Measurements from ENCODE around the gene CACNA1F.

CACNA1F gene

DNA sequence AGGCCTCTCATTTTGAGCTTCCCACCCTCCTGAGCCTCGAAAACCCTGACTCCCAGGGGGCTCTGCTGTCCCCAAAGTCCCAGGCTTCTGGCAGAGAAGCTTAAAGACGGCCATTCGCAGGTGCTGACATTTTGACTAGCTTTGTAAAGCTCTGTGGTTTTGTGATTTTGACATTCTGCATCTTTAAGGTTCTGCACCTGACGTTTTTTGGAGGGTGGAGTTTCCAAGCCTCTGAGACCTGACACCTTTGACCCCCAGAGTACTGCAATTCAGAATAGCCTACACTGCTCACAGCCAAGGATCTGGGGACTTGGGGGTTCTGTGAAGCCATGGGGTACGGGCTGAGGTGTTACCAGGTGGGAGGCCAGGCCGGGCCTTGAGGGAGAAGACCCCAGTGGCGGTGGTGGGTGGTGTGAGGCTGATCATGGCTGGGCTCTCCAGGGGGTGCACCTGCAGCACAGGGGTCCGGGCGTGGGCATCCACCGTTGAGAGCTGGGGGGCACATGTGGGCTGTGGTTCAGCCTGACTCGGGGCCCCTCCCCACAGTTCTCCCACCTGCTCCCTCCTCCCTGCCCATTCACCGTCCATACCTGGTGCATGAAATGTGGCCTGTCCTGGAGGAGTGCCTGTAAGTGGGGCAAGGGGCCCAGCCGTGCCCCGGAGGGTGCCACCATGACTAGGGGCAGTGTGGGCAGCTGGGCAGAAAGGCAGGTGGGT, 24.1 kb upstream of the CACNA1F start:
- TF ChIP-seq, protein P1, sequence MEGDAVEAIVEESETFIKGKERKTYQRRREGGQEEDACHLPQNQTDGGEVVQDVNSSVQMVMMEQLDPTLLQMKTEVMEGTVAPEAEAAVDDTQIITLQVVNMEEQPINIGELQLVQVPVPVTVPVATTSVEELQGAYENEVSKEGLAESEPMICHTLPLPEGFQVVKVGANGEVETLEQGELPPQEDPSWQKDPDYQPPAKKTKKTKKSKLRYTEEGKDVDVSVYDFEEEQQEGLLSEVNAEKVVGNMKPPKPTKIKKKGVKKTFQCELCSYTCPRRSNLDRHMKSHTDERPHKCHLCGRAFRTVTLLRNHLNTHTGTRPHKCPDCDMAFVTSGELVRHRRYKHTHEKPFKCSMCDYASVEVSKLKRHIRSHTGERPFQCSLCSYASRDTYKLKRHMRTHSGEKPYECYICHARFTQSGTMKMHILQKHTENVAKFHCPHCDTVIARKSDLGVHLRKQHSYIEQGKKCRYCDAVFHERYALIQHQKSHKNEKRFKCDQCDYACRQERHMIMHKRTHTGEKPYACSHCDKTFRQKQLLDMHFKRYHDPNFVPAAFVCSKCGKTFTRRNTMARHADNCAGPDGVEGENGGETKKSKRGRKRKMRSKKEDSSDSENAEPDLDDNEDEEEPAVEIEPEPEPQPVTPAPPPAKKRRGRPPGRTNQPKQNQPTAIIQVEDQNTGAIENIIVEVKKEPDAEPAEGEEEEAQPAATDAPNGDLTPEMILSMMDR (conservative IDR thresholded peaks at IDR 0.05): no peak
- TF ChIP-seq ZFX (IDR thresholded peaks at IDR 0.05): no peak

DNA sequence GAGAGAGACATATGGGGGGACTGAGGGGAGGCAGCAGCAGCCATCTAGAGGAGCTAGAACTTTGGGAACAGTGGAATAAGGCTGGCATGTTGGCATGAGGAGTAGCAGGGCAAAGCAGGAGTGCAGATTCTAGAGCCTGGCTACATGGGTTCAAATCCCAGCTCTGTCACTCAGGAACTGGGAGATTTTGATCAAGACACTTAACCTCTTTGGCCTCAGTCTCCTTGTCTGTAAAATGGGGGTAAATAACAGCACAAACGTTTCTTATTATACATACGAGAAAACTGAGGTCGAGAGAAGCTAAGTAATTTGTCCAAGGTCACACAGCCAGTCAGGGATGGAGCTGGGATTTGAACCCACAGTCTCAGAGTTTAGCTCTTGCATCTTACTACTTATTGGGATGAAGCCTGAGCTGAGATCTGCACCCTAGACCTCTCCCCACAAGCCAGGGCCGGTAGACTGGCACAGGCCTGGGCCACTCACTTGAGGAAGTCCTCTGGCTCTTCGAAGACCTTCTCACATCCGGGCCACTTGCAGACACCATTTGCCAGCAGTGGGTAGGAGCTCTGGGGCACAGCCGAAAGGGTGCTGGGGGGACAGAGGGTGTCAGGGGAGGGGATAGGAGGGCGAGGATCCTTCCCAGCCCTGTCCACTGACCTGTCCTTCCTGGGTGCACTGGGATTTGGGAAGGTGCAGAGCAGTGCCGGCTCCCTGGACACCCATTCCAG, 23.3 kb upstream of the CACNA1F start:
- TF ChIP-seq ZFX (IDR thresholded peaks at IDR 0.05): no peak
- TF ChIP-seq, protein P1 (conservative IDR thresholded peaks at IDR 0.05): no peak
- no peak overlapping the region for H3K27ac ChIP-seq

More for the DNA sequence above, 24.1 kb upstream of the CACNA1F start:
- H3K27ac ChIP-seq: no peak overlapping the region

DNA sequence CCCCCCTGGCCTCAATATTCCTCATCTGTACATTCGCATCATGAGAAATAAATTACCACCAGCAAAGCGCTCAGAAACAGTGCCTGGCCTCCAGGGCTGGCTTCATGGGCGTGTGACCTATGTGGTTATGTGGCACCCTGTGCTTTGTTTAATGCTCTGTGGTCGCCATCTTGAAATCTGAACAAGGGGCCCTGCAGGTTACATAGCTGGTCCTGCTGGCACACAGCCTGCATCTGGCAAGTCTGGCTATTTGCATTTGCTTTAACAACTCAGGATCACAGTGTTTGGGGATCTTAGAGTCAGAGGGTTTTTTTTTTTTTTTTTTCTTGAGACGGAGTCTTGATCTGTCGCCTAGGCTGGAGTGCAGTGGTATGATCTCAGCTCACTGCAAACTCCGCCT, 21.5 kb upstream of the CACNA1F start:
- H3K27ac ChIP-seq: no peak overlapping the region
- TF ChIP-seq, protein P1 (conservative IDR thresholded peaks at IDR 0.05): no peak
- no peak for TF ChIP-seq ZFX (IDR thresholded peaks at IDR 0.05)

DNA sequence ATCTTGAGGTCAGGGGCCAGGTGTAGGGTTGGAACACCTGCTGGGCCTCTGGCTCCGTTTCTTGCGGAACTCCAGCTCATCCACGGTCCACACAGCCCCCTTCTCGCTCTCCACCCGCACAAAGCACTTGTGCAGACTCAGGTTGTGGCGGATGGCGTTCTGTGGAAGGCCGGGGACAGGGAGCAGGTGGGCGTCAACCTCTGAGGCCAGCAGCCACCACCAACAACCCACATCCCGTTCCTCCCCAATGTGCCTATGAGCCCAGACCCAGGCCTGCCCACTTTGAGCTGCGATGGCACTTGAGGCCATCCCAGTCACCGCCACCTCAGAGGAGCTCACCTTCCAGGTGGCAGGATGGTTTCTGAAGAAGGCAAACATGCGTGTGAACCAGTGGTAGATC, 18.2 kb upstream of the CACNA1F start:
- TF ChIP-seq, protein P1 (conservative IDR thresholded peaks at IDR 0.05): no peak
- no peak for TF ChIP-seq ZFX (IDR thresholded peaks at IDR 0.05)
- no peak overlapping the region for H3K27ac ChIP-seq

DNA sequence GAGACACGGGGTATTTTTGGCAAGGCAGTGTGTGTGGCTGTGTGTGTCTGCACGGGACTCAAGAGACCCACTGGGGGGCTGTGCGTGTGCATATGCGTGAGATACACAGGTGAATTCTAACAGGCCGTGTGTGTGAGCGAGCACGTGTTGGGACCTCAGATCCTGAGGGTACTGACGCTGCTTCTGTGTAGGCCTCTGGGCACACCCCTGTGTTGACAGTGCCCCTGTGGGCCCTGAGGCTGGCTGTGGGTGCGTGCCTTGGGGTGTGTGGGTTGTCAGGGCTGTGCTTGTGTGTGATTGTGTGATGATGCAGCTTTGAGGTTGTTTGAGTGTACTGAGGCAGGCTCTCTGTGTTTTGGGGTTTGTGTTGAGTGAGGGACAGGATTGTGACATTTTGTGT, 17.4 kb upstream of the CACNA1F start:
- no peak overlapping the region for H3K27ac ChIP-seq
- no peak for TF ChIP-seq ZFX (IDR thresholded peaks at IDR 0.05)
- TF ChIP-seq, protein P1 (conservative IDR thresholded peaks at IDR 0.05): no peak

DNA sequence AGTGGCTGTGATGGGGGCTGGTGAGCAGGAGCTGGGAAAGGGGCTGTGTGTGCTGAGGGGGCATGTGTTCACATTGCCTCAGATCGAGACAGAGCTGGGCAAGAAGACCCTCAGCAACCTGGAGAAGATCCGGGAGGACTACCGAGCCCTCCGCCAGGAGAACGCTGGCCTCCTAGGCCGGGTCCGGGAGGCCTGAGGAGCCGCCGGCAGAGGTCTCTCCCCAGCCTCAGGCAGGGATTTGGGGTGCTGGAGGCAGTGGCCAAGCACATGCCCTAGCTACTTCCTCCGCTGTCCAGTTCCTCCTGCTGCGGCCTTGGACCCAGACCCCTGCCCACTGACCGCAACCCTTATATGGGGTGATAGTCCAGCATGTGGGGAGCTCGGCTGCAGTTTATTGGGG, 16.9 kb upstream of the CACNA1F start:
- no peak overlapping the region for H3K27ac ChIP-seq
- TF ChIP-seq, protein P1 (conservative IDR thresholded peaks at IDR 0.05): no peak
- TF ChIP-seq ZFX (IDR thresholded peaks at IDR 0.05): no peak

DNA sequence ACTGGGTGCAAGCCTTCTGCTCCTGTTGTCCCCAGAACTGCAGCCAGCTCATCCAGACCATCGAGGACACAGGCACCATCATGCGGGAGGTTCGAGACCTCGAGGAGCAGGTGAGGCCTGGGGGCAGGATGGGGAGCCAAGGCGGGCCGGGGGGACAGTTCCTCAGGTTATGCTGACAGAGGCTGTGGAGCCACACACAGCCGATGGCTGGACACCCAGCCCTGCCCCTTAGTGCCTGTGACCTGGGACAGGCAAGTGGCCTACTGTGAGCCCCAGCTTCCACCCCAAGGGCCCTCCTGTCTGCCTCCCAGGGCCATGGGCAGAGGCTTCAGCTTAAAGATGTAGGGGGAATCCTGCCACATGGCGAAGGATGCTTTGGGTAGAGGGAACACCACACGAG, 16.5 kb upstream of the CACNA1F start:
- TF ChIP-seq, protein P1 (conservative IDR thresholded peaks at IDR 0.05): no peak
- no peak for TF ChIP-seq ZFX (IDR thresholded peaks at IDR 0.05)
- H3K27ac ChIP-seq: no peak overlapping the region
